ENCODE data around the gene GID8. TPM values are rescaled to one million over a fixed set of nuclear protein-coding genes. Genes with fewer than 3 reads are reported as not detected.

GID8 gene
- total and polyA plus RNA-seq, 9 of the 15 experiments (the other 6 are each of a cell fraction or from before 2014, with no cell fraction given), result 7.5 to 31.6 (median 22.2) TPM

GRCh38 chr20:62889871-62890270, 48.1 kb upstream of the GID8 start (continued):
- TF ChIP-seq RERE (CRISPR knock-in tag; IDR thresholded peaks at IDR 0.05; ENCODE audit: borderline replicate concordance), result no peak
- no peak for TF ChIP-seq SNIP1 (IDR thresholded peaks at IDR 0.05; ENCODE audit: low read depth)
- no peak for TF ChIP-seq ZKSCAN3 (CRISPR knock-in tag; IDR thresholded peaks at IDR 0.05)

DNA sequence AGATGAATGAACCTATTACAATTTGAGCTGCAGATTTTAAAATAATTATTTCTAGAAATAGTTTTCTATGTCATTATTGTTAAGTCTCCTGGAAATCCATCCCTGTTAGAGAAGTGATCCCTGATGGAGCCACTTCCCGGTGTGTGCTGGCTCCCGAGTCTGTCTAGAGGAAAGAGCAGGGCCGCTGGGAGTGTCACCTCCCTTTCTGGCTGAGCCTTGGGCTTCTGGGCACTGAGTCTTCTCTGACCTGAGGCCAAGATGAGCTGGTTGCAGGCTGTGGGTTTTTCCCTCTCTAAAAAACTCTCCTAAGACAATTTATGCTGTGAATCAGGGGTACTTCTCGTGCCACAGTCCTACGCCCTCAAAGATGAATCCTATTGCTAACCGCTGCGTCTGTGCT, 47.5 kb upstream of the GID8 start:
- FAIRE-seq (no peak), ATAC-seq (no peak), DNase-seq (ENCODE audit: extremely low read depth in 1 of 4, low spot score in 3 of 4) (no peak)
- in situ Hi-C loops (cut with MboI), result no loop called here
- ChIA-PET CTCF (ENCODE audit: low intra/inter-chr PET ratio) (no interaction called here), POLR2A (interaction anchor here (0.6 to 1.6 kb wide), 2 partner anchors 45 kb away, joined by 4 to 5 read pairs; no protein-coding TSS in a partner anchor)
- Histone ChIP-seq H3K9me3 (replicated peaks; ENCODE audit: control insufficient read depth, insufficient read depth, low read depth, low read length) (no peaks in the 10 kb centered on the region), H3K9ac (ENCODE audit: insufficient read depth in 1 of 2, low read depth in 2 of 2, low read length in 2 of 2) (no peak overlapping the region), H4K20me1 (replicated peaks; ENCODE audit: control insufficient read depth, insufficient read depth, low read length) (no peaks in the 10 kb centered on the region), H3K27ac (ENCODE audit: extremely low read depth, low read depth, low read length) (no peak overlapping the region), H3K4me2 (ENCODE audit: insufficient read depth, low read length) (no peak overlapping the region), H3K4me3 (no peak overlapping the region), H3K79me2 (ENCODE audit: control insufficient read depth, insufficient read depth, low read length) (no peaks in the 10 kb centered on the region), H3K9me1 (ENCODE audit: control insufficient read depth, insufficient read depth, low read length) (no peaks in the 10 kb centered on the region), H3K27me3 (ENCODE audit: control insufficient read depth in 2 of 2, insufficient read depth in 2 of 2, low read length in 2 of 2) (no peaks in the 10 kb centered on the region), H3K4me1 (replicated peaks in 1 of 2; ENCODE audit: control insufficient read depth in 2 of 2, insufficient read depth in 2 of 2, low read length in 2 of 2) (peaks cover 0 to 14% of the 10 kb centered on the region in 2 experiments; a peak in 2 of 5 replicates), H2AFZ (ENCODE audit: low read depth, low read length) (no peak overlapping the region), H3K36me3 (ENCODE audit: control insufficient read depth, insufficient read depth, low read length) (peaks cover 97% of the 10 kb centered on the region)
- intact Hi-C loops (cut with micrococcal nuclease), result no loop called here
- WGBS (ENCODE audit: insufficient coverage, low coverage, missing lambda C conversion rate), result 70% methylated on average over 4 of the region's 7 CpGs
- TF ChIP-seq HNRNPUL1 (IDR thresholded peaks at IDR 0.05; ENCODE audit: low read length) (no peak), ETS1 (conservative IDR thresholded peaks at IDR 0.05; ENCODE audit: control insufficient read depth, low read depth, low read length) (no peak)
- no TSS peak for BruUV-seq (replicated peaks)
